Hepatocyte (in vitro differentiated cells): ENCODE measurements around the gene MPP3. TPM values are rescaled to one million over a fixed set of nuclear protein-coding genes. Genes with fewer than 3 reads are reported as not detected.

Experiments used
- DNase-seq: peaks from one replicate; pipeline ENCODE4 v3.0.0-alpha.2; 2016; ENCODE audit warnings: low spot score
- H2AFZ ChIP-seq: fragments of 200-600 bp; sonication (generic); 2 replicates; pipeline ENCODE4 v1.6.0; 2016; ENCODE audit warnings: antibody characterized with exemption, mild to moderate bottlenecking
- H3K27ac ChIP-seq: fragments of 200-600 bp; sonication (generic); 2 replicates; pipeline ENCODE4 v1.5.1; 2016; ENCODE audit warnings: mild to moderate bottlenecking
- H3K27me3 ChIP-seq: fragments of 200-600 bp; sonication (generic); 2 replicates; pipeline ENCODE4 v1.6.1; 2016
- H3K36me3 ChIP-seq: fragments of 200-600 bp; sonication (generic); replicated peaks from 2 replicates; pipeline ENCODE4 v1.5.1; 2016; ENCODE audit warnings: low read depth; ENCODE audit not compliant: insufficient read depth
- H3K4me1 ChIP-seq: fragments of 200-600 bp; sonication (generic); 2 replicates; pipeline ENCODE4 v1.5.1; 2016; ENCODE audit warnings: mild to moderate bottlenecking, moderate library complexity; ENCODE audit not compliant: insufficient read depth
- H3K4me2 ChIP-seq: fragments of 200-600 bp; sonication (generic); 2 replicates; pipeline ENCODE4 v1.6.0; 2016
- H3K4me3 ChIP-seq: fragments of 200-600 bp; sonication (generic); 2 replicates; pipeline ENCODE4 v1.5.1; 2016; ENCODE audit warnings: mild to moderate bottlenecking
- H3K79me2 ChIP-seq: fragments of 200-600 bp; sonication (generic); 2 replicates; pipeline ENCODE4 v1.6.0; 2017; ENCODE audit warnings: mild to moderate bottlenecking
- H3K9me2 ChIP-seq: fragments of 200-600 bp; sonication (generic); replicated peaks from 2 replicates; pipeline ENCODE4 v1.6.0; 2017; ENCODE audit warnings: mild to moderate bottlenecking; ENCODE audit not compliant: insufficient read depth
- H3K9me3 ChIP-seq: fragments of 200-600 bp; sonication (generic); 2 replicates; pipeline ENCODE4 v1.5.1; 2016; ENCODE audit warnings: low read depth, mild to moderate bottlenecking
- H4K20me1 ChIP-seq: fragments of 200-600 bp; sonication (generic); 2 replicates; pipeline ENCODE4 v1.6.0; 2016; ENCODE audit warnings: mild to moderate bottlenecking; ENCODE audit not compliant: insufficient read depth, poor library complexity, severe bottlenecking
- EZH2 ChIP-seq: fragments of 200-600 bp; sonication (generic); IDR thresholded peaks from 2 replicates; pipeline ENCODE4 v1.6.1; 2016; ENCODE audit warnings: antibody characterized with exemption, mild to moderate bottlenecking, borderline replicate concordance
- EZH2phosphoT487 ChIP-seq: fragments of 200-600 bp; sonication (generic); IDR thresholded peaks from one replicate; pipeline ENCODE4 v1.6.1; 2018; ENCODE audit warnings: antibody characterized with exemption, mild to moderate bottlenecking, low read depth, moderate library complexity; ENCODE audit not compliant: unreplicated experiment, severe bottlenecking
- WGBS: methylation state at CpG from one replicate; pipeline ENCODE4 v1.1.6; 2016; ENCODE audit warnings: low lambda C conversion rate; ENCODE audit errors: missing lambda C conversion rate; 5-methylcytosine and 5-hydroxymethylcytosine counted together
- polyA plus RNA-seq: library from polyadenylated mRNA; unstranded; fragments of >200 nt; fragmentation: Nextera tagmentation; extraction: Ambion mirVana; gene quantifications from 2 replicates; pipeline ENCODE4 v1.2.1, GENCODE V29; 2016
- total RNA-seq: library from RNA; depleted of rRNA; stranded (reverse); fragments of >200 nt; gene quantifications from 2 replicates; pipeline ENCODE4 v1.2.3, GENCODE V29; 2014
- TF ChIP-seq, protein P1 (sequence below): fragments of 200-600 bp; sonication (generic); IDR thresholded peaks from 2 replicates; pipeline ENCODE4 v1.5.1; 2016; ENCODE audit warnings: antibody characterized with exemption, mild to moderate bottlenecking; ENCODE audit not compliant: poor library complexity

MPP3 gene
- total and polyA plus RNA-seq, 2 experiments from 2014 or later = 3.2 to 5.1 TPM

DNA sequence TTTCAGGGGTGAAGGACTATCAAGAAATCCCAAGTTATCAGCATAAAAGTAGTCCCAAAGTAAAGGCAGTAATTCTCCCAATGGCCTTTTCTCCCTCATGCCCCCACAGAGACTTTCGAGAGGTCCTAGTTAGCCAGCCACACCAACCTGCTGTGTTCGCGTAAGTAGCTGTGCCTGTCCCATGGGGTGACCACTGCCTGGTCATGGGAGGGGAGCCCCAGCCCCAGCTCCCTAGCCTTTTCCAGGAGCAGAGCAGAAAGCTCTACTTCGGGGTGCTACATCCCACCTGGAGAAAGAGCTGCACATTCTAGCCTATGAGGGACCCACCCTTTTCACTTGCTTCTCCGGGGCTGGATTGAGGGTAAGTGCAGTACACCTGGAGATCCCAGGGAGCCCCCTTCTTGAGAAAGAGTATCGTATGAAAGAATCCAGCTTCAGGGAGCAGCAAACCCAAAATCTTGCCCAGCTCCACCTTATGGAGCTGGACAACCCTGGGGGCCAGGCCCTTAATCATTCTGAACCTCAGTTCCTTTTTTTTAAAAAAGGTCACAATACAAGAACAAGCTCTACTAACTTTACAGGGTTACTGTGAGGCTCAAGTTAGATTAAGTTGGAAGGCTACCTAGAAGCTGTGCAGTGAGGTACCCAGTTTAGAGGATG lies 65.8 kb downstream of the MPP3 start:
- no peak for TF ChIP-seq EZH2
- TF ChIP-seq, protein P1, sequence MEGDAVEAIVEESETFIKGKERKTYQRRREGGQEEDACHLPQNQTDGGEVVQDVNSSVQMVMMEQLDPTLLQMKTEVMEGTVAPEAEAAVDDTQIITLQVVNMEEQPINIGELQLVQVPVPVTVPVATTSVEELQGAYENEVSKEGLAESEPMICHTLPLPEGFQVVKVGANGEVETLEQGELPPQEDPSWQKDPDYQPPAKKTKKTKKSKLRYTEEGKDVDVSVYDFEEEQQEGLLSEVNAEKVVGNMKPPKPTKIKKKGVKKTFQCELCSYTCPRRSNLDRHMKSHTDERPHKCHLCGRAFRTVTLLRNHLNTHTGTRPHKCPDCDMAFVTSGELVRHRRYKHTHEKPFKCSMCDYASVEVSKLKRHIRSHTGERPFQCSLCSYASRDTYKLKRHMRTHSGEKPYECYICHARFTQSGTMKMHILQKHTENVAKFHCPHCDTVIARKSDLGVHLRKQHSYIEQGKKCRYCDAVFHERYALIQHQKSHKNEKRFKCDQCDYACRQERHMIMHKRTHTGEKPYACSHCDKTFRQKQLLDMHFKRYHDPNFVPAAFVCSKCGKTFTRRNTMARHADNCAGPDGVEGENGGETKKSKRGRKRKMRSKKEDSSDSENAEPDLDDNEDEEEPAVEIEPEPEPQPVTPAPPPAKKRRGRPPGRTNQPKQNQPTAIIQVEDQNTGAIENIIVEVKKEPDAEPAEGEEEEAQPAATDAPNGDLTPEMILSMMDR = no peak
- no peak for TF ChIP-seq EZH2phosphoT487
- Histone ChIP-seq H4K20me1 (no peaks in the 10 kb centered on the region), H3K9me3 (no peaks in the 10 kb centered on the region), H3K36me3 (no peaks in the 10 kb centered on the region), H2AFZ (no peak overlapping the region), H3K27ac (no peak overlapping the region), H3K4me2 (no peak overlapping the region), H3K9me2 (no peaks in the 10 kb centered on the region), H3K4me3 (no peak overlapping the region), H3K79me2 (no peaks in the 10 kb centered on the region), H3K4me1 (peaks cover 2% of the 10 kb centered on the region), H3K27me3 (no peaks in the 10 kb centered on the region)
- 88% methylated on average over 6 of the region's 6 CpGs for WGBS
- DNase-seq = no peak

DNA sequence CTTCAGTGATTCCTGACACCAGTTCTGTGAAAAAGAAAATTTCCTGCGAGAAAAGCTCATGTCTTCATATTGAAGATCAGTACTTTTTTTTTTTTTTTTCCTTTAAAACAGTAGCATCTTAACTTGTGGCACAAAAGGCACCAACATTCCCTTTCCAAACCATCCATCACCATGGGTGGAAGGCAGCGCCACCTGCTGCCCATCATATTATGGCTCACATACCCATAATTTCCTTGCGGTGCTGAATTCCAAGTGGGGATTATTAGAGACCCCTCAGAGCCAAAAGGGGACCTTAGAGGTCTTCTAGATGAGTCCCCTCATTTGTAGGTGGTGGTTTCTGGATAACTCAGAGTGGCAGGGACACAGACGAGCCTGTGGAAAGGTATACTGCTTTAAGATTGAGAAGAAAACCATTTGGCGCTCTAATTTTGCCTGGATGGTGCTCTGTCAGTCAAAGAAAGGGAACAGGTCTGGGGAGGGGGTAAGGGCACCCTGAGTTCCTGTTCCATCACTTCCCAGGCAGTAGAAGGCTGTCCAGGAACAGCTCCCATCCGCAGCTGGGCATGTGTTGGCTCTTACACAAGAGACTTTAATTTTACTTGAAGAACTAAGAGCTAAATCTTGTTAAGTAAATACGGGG lies 66.4 kb downstream of the MPP3 start:
- no peaks in the 10 kb centered on the region for H3K27me3 ChIP-seq
- no peak for TF ChIP-seq EZH2
- TF ChIP-seq, protein P1 = peak; percentile 63
- no peak for TF ChIP-seq EZH2phosphoT487
- H3K36me3 ChIP-seq = no peaks in the 10 kb centered on the region
- no peak overlapping the region for H3K4me2 ChIP-seq
- H3K9me3 ChIP-seq = no peaks in the 10 kb centered on the region
- H4K20me1 ChIP-seq = no peaks in the 10 kb centered on the region
- WGBS = 49% methylated on average over 7 of the region's 7 CpGs
- no peaks in the 10 kb centered on the region for H3K79me2 ChIP-seq
- no peak overlapping the region for H3K27ac ChIP-seq
- peak; percentile 58 for DNase-seq
- H3K9me2 ChIP-seq = no peaks in the 10 kb centered on the region
- no peak overlapping the region for H2AFZ ChIP-seq
- no peak overlapping the region for H3K4me3 ChIP-seq
- no peaks in the 10 kb centered on the region for H3K4me1 ChIP-seq

GRCh38 chr17:43760254-43760852 lies 72.6 kb downstream of the MPP3 start:
- peak; percentile 96 for DNase-seq
- Histone ChIP-seq H3K79me2 (no peaks in the 10 kb centered on the region), H2AFZ (no peak overlapping the region), H3K9me3 (no peaks in the 10 kb centered on the region), H3K4me3 (no peak overlapping the region), H3K27me3 (peaks cover 22% of the 10 kb centered on the region), H4K20me1 (no peaks in the 10 kb centered on the region), H3K36me3 (no peaks in the 10 kb centered on the region), H3K27ac (peak overlapping the region; percentile 39), H3K9me2 (no peaks in the 10 kb centered on the region), H3K4me2 (no peak overlapping the region), H3K4me1 (no peaks in the 10 kb centered on the region)
- 2% methylated on average over 10 of the region's 10 CpGs for WGBS
- no peak for TF ChIP-seq EZH2
- no peak for TF ChIP-seq EZH2phosphoT487
- TF ChIP-seq, protein P1 = peak; percentile 100
